ENCODE measurements around the gene PRRC2C. TPM values are rescaled to one million over a fixed set of nuclear protein-coding genes. Genes with fewer than 3 reads are reported as not detected.

The PRRC2C gene
- total RNA-seq, 1 donor from 2014 or later: 201 TPM

DNA sequence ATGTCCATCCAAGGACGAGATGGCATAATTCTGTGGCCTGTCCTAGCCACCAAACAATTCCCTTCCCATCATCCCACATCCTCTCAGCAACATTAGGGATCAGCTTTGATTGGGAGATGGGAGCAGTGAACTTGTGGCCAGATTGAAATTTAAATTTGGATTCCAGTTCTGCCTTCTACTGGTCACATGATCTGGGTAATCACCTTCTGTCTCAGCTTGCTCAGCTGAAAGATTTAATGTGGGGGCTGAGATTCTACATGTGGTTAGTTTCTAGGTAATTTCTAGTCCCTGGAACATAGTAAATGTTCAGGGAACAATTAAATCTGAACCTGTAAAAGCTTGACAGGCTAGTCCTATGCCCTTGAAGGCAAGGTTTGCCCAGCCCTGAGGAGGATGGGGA lies 139.9 kb downstream of the PRRC2C start:
- Mint-ChIP-seq H3K9me3 (ENCODE audit: unreplicated experiment) (peaks cover 2% of the 10 kb centered on the region), H3K4me3 (ENCODE audit: unreplicated experiment) (no peak overlapping the region), H3K27me3 (ENCODE audit: unreplicated experiment) (no peaks in the 10 kb centered on the region), H3K4me1 (ENCODE audit: low read depth, unreplicated experiment) (no peaks in the 10 kb centered on the region), H3K36me3 (ENCODE audit: unreplicated experiment) (no peaks in the 10 kb centered on the region), H3K27ac (ENCODE audit: unreplicated experiment) (no peak overlapping the region)
- TF ChIP-seq, protein P1, sequence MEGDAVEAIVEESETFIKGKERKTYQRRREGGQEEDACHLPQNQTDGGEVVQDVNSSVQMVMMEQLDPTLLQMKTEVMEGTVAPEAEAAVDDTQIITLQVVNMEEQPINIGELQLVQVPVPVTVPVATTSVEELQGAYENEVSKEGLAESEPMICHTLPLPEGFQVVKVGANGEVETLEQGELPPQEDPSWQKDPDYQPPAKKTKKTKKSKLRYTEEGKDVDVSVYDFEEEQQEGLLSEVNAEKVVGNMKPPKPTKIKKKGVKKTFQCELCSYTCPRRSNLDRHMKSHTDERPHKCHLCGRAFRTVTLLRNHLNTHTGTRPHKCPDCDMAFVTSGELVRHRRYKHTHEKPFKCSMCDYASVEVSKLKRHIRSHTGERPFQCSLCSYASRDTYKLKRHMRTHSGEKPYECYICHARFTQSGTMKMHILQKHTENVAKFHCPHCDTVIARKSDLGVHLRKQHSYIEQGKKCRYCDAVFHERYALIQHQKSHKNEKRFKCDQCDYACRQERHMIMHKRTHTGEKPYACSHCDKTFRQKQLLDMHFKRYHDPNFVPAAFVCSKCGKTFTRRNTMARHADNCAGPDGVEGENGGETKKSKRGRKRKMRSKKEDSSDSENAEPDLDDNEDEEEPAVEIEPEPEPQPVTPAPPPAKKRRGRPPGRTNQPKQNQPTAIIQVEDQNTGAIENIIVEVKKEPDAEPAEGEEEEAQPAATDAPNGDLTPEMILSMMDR (IDR thresholded peaks at IDR 0.05; ENCODE audit: partially characterized antibody, unreplicated experiment): no peak
- no peak for DNase-seq

DNA sequence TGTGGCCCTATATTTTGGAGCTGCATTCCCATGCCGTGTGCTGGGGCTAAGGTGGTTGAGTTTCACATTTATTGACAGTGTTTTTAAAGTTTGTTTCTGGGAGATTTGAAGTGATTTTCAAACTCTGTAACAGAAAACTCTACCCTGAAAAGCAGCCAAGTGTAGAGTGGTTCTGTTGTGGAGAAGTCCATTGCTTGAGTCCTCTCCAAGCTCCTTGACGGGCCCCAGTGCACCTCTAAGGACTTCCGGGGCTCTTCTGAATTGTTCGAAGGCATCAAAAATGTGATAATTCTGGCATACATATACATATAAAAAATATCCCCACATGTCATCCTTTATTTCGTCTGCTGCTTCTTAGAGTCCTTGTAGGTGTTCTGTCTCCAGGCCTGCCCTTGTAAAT lies 141.7 kb downstream of the PRRC2C start:
- peaks cover 4% of the 10 kb centered on the region for H3K9me3 Mint-ChIP-seq (ENCODE audit: unreplicated experiment)
- no peaks in the 10 kb centered on the region for H3K36me3 Mint-ChIP-seq (ENCODE audit: unreplicated experiment)
- H3K27ac Mint-ChIP-seq (ENCODE audit: unreplicated experiment): no peak overlapping the region
- no peaks in the 10 kb centered on the region for H3K27me3 Mint-ChIP-seq (ENCODE audit: unreplicated experiment)
- H3K4me3 Mint-ChIP-seq (ENCODE audit: unreplicated experiment): no peak overlapping the region
- DNase-seq: no peak
- TF ChIP-seq, protein P1 (IDR thresholded peaks at IDR 0.05; ENCODE audit: partially characterized antibody, unreplicated experiment): no peak
- no peaks in the 10 kb centered on the region for H3K4me1 Mint-ChIP-seq (ENCODE audit: low read depth, unreplicated experiment)

DNA sequence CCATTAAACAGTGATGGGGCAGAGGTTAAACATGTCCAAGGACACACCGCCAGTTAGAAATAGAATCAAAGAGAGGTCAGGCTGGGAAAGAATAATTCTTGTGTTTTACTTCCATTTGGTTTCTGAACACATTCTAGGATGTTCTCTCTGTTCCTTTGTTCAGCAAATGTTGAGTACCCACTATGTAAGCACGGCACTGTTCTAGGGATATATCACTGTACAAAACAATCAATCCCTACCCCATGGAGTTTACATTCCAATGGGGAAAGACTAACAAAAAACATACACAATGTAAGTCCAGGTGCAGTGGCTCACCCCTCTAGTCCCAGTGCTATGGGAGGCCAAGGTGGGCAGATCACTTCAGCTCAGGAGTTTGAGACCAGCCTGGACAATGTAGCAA lies 142.9 kb downstream of the PRRC2C start:
- no peak overlapping the region for H3K27ac Mint-ChIP-seq (ENCODE audit: unreplicated experiment)
- DNase-seq: no peak

GRCh38 chr1:171635661-171636060 lies 150.3 kb downstream of the PRRC2C start:
- H3K4me3 Mint-ChIP-seq (ENCODE audit: unreplicated experiment): no peak overlapping the region
- H3K27me3 Mint-ChIP-seq (ENCODE audit: unreplicated experiment): peaks cover 1% of the 10 kb centered on the region
- H3K27ac Mint-ChIP-seq (ENCODE audit: unreplicated experiment): no peak overlapping the region
- H3K9me3 Mint-ChIP-seq (ENCODE audit: unreplicated experiment): peaks cover 2% of the 10 kb centered on the region
- no peak for DNase-seq
- H3K4me1 Mint-ChIP-seq (ENCODE audit: low read depth, unreplicated experiment): no peaks in the 10 kb centered on the region
- TF ChIP-seq, protein P1 (IDR thresholded peaks at IDR 0.05; ENCODE audit: partially characterized antibody, unreplicated experiment): no peak
- H3K36me3 Mint-ChIP-seq (ENCODE audit: unreplicated experiment): no peaks in the 10 kb centered on the region

More for the DNA sequence above, 142.9 kb downstream of the PRRC2C start:
- Mint-ChIP-seq H3K4me1 (ENCODE audit: low read depth, unreplicated experiment) (no peaks in the 10 kb centered on the region), H3K4me3 (ENCODE audit: unreplicated experiment) (no peak overlapping the region), H3K27me3 (ENCODE audit: unreplicated experiment) (no peaks in the 10 kb centered on the region), H3K36me3 (ENCODE audit: unreplicated experiment) (no peaks in the 10 kb centered on the region), H3K9me3 (ENCODE audit: unreplicated experiment) (peaks cover 4% of the 10 kb centered on the region)
- TF ChIP-seq, protein P1 (IDR thresholded peaks at IDR 0.05; ENCODE audit: partially characterized antibody, unreplicated experiment): no peak

GRCh38 chr1:171636141-171636540 lies 150.8 kb downstream of the PRRC2C start:
- H3K27me3 Mint-ChIP-seq (ENCODE audit: unreplicated experiment): peaks cover 1% of the 10 kb centered on the region
- H3K27ac Mint-ChIP-seq (ENCODE audit: unreplicated experiment): no peak overlapping the region
- H3K4me1 Mint-ChIP-seq (ENCODE audit: low read depth, unreplicated experiment): no peaks in the 10 kb centered on the region
- H3K4me3 Mint-ChIP-seq (ENCODE audit: unreplicated experiment): no peak overlapping the region
- H3K36me3 Mint-ChIP-seq (ENCODE audit: unreplicated experiment): no peaks in the 10 kb centered on the region
- no peak for DNase-seq
- no peaks in the 10 kb centered on the region for H3K9me3 Mint-ChIP-seq (ENCODE audit: unreplicated experiment)
- TF ChIP-seq, protein P1 (IDR thresholded peaks at IDR 0.05; ENCODE audit: partially characterized antibody, unreplicated experiment): no peak
